Fibroblast of peridontal ligament (primary cell): ENCODE data around the gene BCDIN3D.
"Not testable (repeated sequence)": the region's sequence is repeated elsewhere in the genome, so short reads cannot be mapped to it uniquely, and the experiment has no call there.

Source experiments
- DNase-seq: peaks from one replicate; pipeline ENCODE4 v3.0.0-alpha.2; 2010; ENCODE audit errors: extremely low read depth

The BCDIN3D gene, protein sequence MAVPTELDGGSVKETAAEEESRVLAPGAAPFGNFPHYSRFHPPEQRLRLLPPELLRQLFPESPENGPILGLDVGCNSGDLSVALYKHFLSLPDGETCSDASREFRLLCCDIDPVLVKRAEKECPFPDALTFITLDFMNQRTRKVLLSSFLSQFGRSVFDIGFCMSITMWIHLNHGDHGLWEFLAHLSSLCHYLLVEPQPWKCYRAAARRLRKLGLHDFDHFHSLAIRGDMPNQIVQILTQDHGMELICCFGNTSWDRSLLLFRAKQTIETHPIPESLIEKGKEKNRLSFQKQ

DNA sequence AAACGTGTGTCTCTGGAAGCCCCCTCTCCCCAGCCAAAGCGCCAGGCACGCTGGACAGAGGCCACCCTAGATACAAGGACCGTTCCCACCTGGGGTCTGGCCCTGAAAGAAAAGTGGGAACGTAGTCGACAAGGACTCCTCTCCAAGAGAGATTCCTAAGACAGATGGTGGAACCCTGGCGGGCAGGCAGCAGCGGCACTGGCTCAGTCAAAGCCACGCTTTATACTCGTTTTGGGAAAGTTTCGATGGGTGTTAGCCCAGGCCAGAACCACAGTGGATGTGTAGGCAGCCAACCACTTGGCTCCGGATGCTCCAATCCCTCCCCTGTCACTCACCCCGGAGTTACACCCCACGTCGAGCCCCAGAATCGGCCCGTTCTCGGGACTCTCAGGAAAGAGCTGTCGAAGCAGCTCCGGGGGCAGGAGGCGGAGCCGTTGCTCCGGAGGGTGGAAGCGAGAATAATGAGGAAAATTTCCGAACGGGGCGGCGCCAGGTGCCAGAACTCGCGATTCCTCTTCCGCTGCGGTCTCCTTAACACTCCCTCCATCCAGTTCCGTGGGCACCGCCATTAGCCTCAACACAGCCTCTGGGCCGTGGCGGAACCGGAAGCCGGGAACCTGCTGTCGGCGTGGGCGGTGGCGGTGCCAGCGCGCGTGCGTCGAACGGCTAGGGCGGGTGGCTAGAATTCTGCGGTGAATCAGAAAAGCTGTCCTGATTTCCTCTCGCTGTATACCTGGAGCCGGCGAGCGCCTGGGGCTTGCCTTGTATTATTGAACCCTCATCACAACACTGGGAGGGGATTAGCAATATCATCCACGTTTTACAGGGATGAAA, at the start of gene BCDIN3D:
Gene BCDIN3D, minus strand, starts transcription at position 588 of the 834 bp plus-strand sequence. Its CDS starts 19 bp downstream, at position 569.
- DNase-seq, result peak; percentile 88

DNA sequence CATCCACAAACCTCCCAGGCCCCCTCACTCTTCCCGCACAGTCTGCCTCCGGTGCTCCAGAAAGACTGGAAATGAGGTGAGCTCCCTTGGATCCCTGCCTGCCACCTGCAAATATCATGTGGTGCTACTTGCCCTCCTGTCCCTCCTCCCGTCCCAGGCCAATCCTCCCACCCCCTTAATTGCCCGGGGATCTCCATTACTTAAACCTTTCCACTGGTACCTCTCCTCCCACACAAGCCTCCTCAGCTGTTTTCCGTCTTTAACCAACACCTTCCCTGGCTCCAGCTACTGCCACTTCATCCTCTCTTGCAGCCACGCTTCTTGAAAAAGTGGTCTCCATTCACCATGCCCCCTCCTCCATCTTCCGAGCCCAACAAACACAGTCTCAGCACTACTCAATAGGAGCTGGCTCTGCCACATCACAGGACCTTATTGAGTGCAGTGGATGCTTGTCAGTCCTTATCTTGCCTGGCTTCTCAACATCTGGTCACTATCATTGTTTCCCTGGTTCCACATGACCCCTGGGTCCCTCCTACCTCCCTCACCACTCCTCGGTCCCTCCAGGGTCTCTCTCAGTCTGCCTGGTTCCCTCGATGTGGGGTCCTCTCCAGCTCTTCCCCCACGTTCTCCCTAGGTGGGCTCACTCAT, 49.3 kb upstream of the BCDIN3D start:
- DNase-seq, result no peak

DNA sequence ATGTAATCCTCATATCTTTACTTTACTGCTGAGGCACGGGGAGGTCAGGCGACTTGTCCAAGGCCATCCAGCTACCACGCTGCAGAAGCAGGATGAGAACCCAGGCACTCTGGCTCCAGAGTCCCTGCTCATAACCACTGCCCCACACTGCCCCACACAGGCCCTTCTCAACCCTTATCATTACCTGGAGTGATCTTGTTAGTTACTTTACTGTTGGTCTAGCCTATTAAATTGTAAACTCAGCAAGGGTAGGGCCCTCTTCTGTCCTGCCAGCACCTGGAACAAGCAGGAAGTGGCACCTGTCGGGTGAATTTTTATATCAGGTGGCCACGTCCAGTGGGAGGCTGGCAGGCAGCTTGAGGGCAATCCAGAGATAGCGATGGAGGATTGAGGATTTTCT, 48.6 kb upstream of the BCDIN3D start:
- DNase-seq, result no peak

DNA sequence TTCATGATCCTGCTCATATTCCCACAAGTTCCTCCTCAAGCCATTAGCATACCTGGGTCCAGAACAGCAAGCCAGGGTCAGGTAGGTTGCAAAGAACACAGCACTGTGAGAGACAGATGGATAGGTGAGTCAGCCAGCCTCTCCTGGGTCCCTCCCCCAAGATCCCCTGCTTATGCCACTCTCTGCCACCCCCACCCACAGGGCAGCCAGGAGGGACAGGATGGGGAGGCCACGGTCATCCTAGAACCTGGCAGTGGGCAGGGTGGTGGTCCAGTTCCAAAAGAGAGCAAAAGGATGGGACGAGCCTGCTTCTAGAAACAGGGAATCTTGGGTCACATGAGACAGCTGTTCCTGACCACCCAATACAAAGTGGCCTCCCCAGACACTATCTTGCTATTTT, 48.1 kb upstream of the BCDIN3D start:
- DNase-seq, result no peak

DNA sequence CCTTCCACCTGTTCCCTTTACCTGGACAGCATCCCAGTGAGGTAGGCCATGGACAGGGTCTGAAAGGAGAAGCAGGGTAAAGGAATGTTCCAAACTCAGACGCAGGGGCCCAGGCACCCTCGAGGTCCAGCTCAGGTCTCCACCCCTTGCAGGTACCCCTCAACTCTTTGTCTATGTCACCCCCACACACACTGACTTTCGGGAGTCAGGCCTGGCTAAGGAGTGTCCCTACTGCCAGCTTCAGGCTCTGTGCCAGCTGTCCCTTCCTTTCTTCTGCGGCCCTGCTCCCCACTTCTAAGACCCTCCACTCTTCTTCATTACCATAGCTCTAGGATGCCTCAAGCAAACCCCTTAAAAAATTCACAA, 47.2 kb upstream of the BCDIN3D start:
- no peak for DNase-seq

DNA sequence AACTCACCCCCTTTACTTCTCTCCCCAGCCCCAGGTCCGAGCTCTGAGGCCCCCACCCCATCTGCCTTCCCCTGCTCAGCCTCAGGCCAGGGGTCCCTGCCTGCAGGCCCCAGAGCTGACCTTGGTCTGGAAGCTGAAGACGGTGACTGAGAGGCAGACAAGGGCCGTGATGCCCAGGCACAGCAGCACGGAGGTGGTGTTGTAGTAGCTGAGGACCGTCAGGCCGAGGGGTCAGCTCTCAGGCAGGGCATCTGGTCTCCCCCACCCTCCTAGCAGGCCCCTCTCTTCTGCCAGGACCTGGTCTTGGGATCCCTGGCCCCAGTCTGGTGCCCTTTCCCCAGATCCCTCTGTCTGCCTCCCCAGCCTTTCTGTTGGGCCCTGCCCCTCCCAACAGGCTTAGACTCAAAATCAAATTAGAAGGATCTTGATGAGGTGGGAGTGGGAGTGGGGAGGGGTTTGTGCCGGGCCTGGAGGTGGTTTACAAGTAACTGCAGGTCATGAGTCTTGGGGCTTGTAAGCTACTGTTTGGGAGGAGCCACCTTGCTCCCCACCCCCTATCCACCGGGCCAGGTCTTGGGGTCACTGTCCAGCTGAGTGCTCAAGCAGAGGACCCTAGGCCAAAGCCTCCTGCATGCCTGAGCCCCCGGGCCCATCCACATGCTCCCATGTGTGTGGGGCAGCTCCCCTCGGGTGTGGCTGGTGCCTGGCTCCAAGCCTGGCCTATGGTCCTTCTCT, 46.6 kb upstream of the BCDIN3D start:
- no peak for DNase-seq

DNA sequence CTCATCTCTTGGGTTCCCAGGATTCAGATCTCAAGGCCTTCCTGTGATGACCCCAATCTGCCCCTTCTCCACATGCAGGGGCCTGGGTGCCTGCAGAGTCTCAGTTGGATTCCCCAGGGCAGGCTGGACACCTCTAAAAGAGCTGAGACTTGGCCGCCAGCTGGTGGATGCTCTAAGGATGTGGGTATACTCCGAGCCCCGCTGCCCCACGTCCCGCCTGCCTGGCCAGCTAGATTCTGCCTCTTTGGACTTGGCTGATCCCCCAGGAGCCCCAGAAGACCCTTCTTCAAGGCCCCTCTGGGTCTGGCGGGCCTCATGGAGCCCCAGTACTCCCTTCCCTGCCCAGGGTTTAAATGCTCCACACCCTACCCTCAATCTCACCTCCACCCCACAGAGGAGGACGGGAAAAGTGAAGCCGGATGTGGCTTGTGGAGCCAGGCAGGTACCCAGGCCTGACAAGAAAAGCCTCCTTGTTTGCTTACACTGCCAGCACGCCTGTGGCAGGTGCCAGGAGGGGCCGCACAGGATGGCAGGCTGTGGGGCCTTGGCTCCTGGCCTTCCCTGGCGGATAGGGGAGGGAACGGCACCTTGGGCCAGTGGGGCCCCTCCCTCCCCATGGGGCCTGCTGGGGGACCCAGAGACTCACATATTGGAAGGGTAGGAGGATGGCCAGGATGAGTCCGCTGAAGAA, 45.7 kb upstream of the BCDIN3D start:
- DNase-seq, result no peak

DNA sequence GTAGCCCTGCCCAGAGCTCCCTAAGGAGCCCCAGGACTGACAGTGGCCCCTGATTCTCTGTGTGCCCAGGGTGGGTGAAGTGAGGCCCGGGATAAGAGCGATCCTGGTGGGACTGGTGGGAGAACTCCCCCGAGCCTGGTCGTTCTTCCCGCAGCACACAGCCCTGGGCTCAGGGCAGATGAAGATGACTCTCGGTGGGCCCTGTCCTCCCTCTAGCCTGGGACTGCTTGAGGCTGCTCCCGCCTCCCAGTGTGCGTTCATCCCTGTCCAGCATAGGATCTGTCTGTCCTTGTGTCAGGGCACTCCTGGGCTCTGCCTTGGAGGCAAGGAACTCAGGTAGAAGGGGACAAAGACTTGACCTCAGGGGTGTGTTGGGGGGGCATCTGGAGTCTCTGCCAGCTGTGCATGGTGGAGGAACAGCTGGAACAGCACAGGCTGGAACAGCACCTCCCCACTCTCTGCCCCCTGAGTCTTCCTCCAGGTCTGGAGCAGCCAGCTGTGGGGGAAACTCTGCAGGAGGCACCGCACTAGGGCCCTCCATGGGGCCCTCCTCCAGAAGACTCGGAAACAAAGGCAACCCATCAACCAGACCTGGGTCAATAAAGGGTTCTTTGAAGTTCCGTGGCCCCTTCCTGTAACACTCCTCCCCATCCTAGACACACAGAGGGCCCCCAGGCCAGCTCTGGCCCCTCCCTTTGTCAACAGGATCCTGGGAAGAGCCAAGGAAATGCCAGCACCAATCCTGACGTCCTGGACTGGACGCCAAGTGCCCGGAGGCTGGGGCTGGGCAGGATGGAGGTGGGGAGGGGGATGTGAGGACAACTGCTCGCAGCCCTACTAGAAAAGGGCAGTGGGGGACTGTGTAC, 44.9 kb upstream of the BCDIN3D start:
- no peak for DNase-seq

DNA sequence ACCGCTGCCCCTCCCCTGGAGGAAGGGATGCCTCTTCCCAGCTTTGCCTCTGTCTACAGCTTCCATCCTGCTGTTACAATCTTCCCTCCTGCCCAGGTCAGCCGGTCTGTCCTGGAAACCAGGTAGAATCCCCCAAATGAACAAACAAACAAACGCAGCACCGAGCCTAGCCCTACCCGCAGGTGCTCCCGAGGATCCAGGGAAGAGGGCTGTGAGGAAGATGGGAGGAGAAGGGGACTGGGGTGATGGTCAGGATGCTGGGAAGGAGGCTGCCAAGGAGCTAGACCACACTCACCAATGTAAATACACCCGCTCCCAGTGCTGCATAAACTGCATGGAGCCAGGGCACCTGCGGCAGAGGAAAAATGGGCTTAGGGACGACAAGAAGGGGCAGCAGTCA, 44.2 kb upstream of the BCDIN3D start:
- DNase-seq, result no peak

DNA sequence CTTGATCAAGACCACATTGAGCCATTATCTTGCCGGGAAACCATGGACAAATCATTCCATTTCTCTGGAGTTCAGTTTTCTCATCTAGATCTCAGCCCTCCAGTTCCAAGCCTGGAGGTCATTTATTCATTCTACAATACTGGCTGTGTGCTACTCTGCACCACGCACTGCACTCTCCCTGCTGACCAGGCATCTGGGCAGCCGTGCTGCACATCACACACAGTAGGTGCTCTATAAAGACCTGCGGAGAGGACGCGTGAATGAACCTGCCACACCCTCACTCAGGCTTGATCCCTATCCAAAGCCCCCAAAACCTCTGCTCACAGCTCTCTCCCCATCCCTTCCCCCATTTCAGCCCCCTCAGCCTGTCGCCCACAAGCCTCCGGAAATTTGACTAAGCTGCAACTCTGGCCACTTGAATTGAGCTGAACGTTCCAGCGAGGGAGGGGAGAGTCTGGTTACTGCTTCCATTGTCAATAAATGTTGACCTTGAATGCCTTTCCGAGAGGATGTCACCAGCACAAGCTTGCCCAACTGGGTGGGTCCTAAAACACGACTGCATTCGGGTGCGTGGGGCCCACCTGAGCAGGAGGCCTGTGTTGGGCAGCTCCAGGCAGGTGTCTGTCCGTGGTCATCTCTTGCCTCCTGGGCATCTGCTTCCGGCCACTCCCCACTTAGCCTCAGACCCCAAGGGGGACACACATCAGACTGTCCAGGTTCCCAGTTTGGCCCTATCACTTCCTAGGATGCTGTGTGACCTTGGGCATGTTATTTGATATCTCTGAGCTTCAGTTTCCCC, 43.0 kb upstream of the BCDIN3D start:
- DNase-seq, result no peak

DNA sequence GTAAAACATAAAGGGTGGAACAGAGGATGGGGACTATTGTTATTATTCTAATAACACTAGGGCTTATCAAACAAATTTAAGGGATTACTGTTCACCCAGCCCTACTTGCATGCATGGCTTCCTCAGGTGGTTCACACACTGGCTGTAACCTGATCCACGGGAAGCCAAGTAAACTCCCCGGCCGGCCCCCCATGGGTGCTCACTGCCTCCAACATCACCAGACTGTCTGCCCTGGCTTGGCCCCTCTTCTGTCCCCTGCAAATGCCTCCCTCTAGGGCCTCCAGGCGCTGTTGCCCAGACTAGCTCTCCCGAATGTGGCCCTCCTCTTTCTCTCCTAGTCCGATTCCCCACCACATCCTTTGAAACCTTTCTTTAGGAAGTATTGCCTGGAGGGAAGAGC, 42.2 kb upstream of the BCDIN3D start:
- no peak for DNase-seq

DNA sequence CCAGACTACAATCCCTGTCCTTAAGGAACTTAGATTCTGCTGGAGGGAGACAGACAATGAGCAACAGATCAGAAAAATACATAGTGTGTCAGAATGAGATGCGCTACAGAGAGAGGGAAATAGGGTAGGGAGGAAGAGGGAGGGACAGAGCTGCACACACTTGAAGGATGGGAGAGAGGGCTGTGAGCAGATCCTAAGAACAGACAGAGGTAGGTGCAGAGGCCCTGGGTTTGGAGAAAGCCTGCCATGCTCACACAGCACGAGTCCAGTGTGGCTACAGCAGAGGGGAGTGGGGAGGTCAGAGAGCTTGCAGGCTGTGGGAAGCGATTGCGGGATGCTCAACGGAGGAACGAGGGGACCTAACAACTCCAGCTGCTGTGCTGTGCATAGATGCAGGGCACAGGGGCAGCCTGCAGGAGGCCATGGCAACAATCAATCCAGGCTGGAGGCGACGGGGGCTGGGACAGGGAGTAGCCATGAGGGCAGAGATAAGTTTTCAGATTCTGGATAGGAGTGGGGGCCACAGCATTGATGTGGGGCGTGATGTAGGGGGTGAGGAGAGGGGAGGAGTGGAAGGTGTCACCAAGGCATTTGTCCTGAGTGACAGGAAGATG, 40.1 kb upstream of the BCDIN3D start:
- no peak for DNase-seq

DNA sequence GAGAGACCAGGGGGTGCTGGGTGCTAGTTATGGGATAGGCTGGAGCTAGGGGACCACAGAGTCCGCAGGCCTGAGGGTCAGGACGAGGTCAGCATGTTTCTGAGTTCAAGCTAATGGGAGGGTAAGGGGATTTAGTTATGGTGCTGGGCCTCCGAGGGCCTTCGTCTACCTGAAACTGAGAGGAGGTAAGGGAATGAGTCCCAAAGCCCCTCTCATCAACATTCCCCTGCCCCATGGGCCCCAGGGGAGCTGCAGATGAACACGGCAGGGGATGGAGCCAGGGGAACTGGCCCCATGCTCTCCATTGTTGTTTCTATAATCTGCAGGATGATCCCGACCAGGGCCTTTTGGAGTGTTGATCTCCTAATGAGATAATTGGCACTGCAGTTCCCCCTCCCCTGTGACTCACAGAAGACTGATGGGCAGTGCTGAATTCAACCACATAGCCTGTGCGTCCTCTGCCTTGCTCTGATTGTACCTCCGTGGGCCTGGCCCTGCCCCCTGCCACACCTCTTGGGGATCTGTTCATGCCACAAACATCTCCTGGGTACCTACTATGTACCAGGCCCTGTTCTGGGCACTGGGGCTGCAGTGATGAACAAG, 39.4 kb upstream of the BCDIN3D start:
- no peak for DNase-seq

DNA sequence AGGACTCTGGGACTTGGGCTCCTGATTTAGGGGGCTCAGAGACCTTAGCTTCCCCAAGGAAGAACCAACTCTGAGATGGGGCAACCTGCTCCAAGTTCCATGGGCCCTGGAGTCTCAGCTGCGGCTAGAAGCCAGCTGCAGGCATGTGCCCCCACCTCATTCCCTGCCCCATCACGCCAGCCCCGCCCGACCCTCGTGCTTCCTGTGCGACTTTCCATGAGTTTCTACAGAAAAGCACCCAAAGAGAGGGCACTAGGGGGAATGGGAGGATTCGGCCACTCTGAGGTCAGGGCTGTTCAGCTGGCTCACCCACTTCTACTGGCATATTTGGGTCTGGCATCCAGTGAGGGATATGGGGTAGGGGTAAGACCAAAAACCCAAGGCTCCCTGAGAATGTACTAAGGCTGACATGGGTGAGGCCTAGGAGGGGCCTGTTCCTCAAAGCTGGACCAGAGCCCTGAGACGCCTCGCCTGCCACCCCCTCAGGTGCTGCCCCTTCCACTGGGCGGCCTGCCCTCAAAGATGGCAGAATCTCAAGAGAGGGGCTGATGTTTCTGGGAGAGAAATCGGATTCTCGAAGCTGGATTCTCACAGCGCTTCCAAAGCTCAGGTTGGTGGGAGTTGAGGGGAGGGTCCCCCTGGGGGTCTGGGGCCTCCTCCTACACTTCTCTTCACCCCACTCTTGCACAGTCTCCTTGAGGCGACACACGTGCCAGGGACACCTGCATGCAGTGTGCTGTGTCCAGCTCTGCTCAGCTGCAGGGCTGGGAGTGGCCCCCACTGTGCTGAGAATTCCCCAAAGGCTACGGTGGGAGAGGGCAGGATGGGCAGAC, 38.7 kb upstream of the BCDIN3D start:
- DNase-seq, result no peak

DNA sequence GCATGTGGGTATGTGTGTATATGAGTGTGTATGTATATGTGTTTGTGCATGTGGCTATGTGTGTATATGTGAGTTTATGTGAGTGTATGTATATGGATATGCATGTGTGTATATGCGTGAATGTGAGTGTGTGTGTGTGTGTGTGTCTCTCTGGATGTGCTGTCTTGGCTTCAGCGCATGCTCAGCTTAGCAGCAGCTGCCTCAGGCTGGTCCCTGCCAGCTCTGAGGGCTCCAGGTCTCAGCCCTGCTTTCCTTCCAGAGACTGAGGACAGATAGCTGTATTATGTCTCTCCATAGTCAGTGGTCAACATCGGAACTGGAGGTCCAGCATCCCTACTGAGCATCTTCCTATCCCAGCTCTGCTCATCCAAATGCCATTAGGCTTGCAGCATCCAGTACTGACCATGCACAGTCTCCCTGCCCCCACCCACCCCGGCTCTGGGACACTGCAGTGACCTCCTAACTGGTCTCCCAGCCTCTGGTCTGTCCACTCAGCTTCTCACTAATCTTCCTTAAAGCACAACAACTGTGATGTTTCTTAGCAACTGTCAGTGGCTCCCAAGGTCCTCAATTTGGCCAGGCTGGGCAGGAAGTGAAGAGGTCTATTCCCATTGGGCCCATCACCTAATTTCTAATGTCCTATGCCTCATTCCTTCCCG, 38.0 kb upstream of the BCDIN3D start:
- DNase-seq, result no peak

DNA sequence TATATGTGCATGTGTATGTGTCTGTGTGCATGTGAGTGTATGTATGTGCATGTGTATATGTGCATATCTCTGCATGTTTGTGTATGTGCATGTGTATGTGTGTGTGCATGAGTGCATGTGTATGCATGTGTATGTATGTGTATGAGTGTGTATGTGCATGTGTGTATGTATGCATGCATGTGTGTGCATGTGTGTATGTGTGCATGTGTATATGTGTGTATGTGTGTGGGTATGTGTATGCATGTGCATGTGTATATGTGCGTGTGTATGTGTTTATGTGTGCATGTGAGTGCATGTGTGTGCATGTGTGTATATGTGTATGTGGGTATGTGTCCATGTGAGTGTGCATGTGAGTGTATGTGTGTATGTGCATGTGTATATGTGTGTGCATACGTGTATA, 36.2 kb upstream of the BCDIN3D start:
- DNase-seq, result not testable (repeated sequence)

DNA sequence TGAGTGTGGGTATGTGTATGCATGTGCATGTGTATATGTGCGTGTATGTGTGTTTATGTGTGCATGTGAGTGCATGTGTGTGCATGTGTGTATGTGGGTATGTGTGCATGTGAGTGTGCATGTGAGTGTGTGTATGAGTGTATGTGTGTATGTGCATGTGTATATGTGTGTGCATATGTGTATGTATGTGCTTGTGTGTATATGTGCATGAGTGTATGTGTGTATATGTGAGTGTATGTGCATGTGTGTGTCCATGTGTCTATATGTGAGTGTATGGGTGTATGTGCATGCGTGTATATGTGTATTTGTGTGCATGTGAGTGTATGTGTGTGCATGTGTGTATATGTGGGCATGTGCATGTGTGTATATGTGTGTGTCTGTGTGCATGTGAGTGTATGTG, 35.1 kb upstream of the BCDIN3D start:
- DNase-seq, result no peak
